K562 (cell line): ENCODE results near the gene FILIP1L. TPM values are rescaled to one million over a fixed set of nuclear protein-coding genes. Genes with fewer than 3 reads are reported as not detected.

Experiments
- ADNP ChIP-seq: fragments of 200-800 bp; sonication (Bioruptor generic); IDR thresholded peaks from 2 replicates; pipeline ENCODE4 v1.6.1; 2016; ENCODE audit warnings: missing genetic modification characterization, missing compliant biosample characterization
- EGR1 ChIP-seq: fragments of 450-650 bp; conservative IDR thresholded peaks from 2 replicates; pipeline ENCODE4 v1.6.1; 2017; ENCODE audit warnings: mild to moderate bottlenecking
- HDAC6 ChIP-seq: IDR thresholded peaks from 2 replicates; pipeline ENCODE4 v1.6.1; 2012; ENCODE audit warnings: low read depth, mild to moderate bottlenecking, control low read depth, inconsistent platforms, low read length, moderate library complexity
- JUN ChIP-seq, 2 experiments: sonication (generic) in 1 of 2; formaldehyde crosslinking in 1 of 2; IDR thresholded peaks; 2 replicates each; pipeline versions ENCODE4 v1.6.1 to v1.8.0; 2012 to 2022; ENCODE audit warnings: borderline replicate concordance in 2 of 2, mild to moderate bottlenecking in 2 of 2, improper control_type of control experiment in 1 of 2, low read depth in 1 of 2, low read length in 1 of 2, missing genetic modification reagents in 1 of 2
- NCOA2 ChIP-seq, 2 experiments: fragments of 450-650 bp; IDR thresholded peaks; 2 replicates each; pipeline ENCODE4 v1.6.1; 2018; ENCODE audit warnings: mild to moderate bottlenecking in 2 of 2, moderate library complexity in 1 of 2; ENCODE audit not compliant: partially characterized antibody in 2 of 2
- NFIX ChIP-seq: fragments of 250-450 bp; sonication (Bioruptor Pico); IDR thresholded peaks from 2 replicates; pipeline ENCODE4 v1.4.0; 2020; ENCODE audit warnings: low read depth, mild to moderate bottlenecking, moderate library complexity
- NR4A1 ChIP-seq, 2 experiments: fragments of 250-450 bp in 1 of 2; fragments of 450-650 bp in 1 of 2; sonication (Bioruptor Pico) in 1 of 2; IDR thresholded peaks; 2 replicates each; pipeline versions ENCODE4 v1.4.0 to v1.6.1; 2016 to 2020; ENCODE audit warnings: mild to moderate bottlenecking in 2 of 2, missing compliant biosample characterization in 1 of 2, missing genetic modification characterization in 1 of 2, moderate library complexity in 1 of 2
- SAP30 ChIP-seq: fragments of 200-600 bp; sonication (generic); IDR thresholded peaks from 2 replicates; pipeline ENCODE4 v1.6.1; 2012; ENCODE audit warnings: borderline replicate concordance, low read depth, mild to moderate bottlenecking, moderate library complexity, low read length, control low read depth, inconsistent platforms; ENCODE audit not compliant: insufficient read depth, poor library complexity, severe bottlenecking
- ZNF274 ChIP-seq: IDR thresholded peaks from 2 replicates; pipeline ENCODE4 v1.6.1; 2011; ENCODE audit warnings: low read depth, mild to moderate bottlenecking, low read length, moderate library complexity, borderline replicate concordance
- ZNF75A ChIP-seq: fragments of 450-650 bp; formaldehyde crosslinking; IDR thresholded peaks from 2 replicates; pipeline ENCODE4 v1.4.0; 2020; ENCODE audit warnings: mild to moderate bottlenecking
- polyA plus RNA-seq, 8 experiments: library from polyadenylated mRNA; depleted of rRNA in 4 of 8; stranded (reverse) in 5 of 8; unstranded in 3 of 8; fragments of >200 nt; fragmentation: Nextera tagmentation in 2 of 8; fragmentation: Illumina TruSeq in 1 of 8; extraction: Ambion mirVana in 2 of 8; extraction: Trizol in 1 of 8; gene quantifications; 2 replicates each; pipeline versions ENCODE4 v1.2.1 to v1.2.3, GENCODE V29; 2011 to 2014; ENCODE audit warnings: inconsistent platforms in 1 of 8, missing spikeins in 1 of 8
- total RNA-seq, 7 experiments: library from RNA; depleted of rRNA in 6 of 7; stranded (reverse); fragments of >200 nt in 6 of 7; fragmentation: Illumina TruSeq in 2 of 7; extraction: Trizol in 2 of 7; gene quantifications; 2 replicates each; pipeline versions ENCODE4 v1.2.1 to v1.2.3, GENCODE V29; 2011 to 2021; ENCODE audit warnings: low replicate concordance in 1 of 7
- TF ChIP-seq, protein P1 (sequence below): fragments of 450-650 bp; formaldehyde crosslinking; conservative IDR thresholded peaks from 2 replicates; pipeline ENCODE4 v1.4.0; 2022; ENCODE audit warnings: mild to moderate bottlenecking, missing genetic modification characterization
- TF ChIP-seq, protein P2 (sequence below): fragments of 250-450 bp; sonication (Bioruptor Pico); IDR thresholded peaks from 2 replicates; pipeline ENCODE4 v1.8.0; 2021; ENCODE audit warnings: borderline replicate concordance, mild to moderate bottlenecking, moderate library complexity; ENCODE audit not compliant: poor library complexity, severe bottlenecking
- TF ChIP-seq, protein P3 (sequence below): fragments of 250-450 bp; sonication (Bioruptor Pico); IDR thresholded peaks from 2 replicates; pipeline ENCODE4 v1.8.0; 2022; ENCODE audit warnings: inconsistent platforms, mild to moderate bottlenecking, moderate library complexity, borderline replicate concordance
- TF ChIP-seq, protein P4 (sequence below): fragments of 450-650 bp; IDR thresholded peaks from 2 replicates; pipeline ENCODE4 v1.6.1; 2018; ENCODE audit not compliant: partially characterized antibody
- TF ChIP-seq, protein P5 (sequence below): sonication (generic); IDR thresholded peaks from 2 replicates; pipeline ENCODE4 v1.6.1; 2016

The FILIP1L gene
- total and polyA plus RNA-seq, 9 of the 15 experiments (the other 6 are each of a cell fraction or from before 2014, with no cell fraction given), result 0.50 to 2.1 (median 1.1) TPM

DNA sequence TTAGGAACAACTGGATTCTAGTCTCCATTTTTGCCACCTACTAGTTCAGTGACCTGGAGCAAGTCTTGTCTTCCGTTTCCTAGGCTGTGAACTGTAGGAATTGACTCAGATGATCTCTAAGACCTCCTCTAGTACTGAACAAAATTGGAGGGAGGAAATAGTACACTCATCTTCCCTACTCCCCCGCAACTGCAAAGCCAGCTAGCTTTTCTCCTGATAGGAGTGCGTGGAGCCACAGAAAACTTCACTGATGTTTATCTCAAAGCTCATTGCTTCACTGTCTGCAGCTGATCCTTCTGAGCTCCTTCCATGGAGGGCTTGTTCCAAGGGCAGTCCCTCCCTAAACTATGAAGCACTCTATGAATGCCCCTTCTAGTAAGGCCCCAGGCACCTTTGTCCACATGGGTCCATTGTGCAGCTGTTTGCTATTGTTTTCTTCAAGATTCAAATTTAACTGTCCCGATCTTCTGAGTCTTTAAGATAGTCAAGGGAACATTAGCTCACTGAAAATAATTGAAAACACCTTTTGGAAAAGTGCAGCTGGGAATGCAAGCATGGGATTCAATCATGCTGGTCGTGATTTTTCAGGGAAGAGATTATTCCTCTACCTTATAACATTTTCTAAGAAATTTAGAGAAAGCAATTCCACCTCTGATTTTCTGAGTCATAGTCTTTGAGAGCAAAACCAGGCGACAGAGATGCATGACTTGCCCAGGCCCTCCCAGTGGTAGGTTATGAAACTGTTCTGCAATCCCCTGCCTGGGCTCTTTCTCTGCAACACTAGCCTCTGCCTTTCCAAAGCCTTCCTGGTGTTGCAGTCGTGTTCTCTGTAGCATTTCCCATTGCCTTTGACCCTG, 24.3 kb downstream of the FILIP1L start (continued):
- TF ChIP-seq, protein P1, sequence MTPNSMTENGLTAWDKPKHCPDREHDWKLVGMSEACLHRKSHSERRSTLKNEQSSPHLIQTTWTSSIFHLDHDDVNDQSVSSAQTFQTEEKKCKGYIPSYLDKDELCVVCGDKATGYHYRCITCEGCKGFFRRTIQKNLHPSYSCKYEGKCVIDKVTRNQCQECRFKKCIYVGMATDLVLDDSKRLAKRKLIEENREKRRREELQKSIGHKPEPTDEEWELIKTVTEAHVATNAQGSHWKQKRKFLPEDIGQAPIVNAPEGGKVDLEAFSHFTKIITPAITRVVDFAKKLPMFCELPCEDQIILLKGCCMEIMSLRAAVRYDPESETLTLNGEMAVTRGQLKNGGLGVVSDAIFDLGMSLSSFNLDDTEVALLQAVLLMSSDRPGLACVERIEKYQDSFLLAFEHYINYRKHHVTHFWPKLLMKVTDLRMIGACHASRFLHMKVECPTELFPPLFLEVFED (CRISPR knock-in tag), result no peak
- TF ChIP-seq, protein P2, sequence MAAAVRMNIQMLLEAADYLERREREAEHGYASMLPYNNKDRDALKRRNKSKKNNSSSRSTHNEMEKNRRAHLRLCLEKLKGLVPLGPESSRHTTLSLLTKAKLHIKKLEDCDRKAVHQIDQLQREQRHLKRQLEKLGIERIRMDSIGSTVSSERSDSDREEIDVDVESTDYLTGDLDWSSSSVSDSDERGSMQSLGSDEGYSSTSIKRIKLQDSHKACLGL, result no peak
- TF ChIP-seq NCOA2 (IDR thresholded peaks at IDR 0.05; ENCODE audit: partially characterized antibody in 2 of 2) (no peak), NFIX (CRISPR knock-in tag) (no peak), SAP30 (no peak), JUN (IDR thresholded peaks at IDR 0.05; ENCODE audit: borderline replicate concordance, low read depth, low read length) (peak; percentile 79), JUN (CRISPR knock-in tag; IDR thresholded peaks at IDR 0.05; ENCODE audit: borderline replicate concordance) (no peak), ADNP (0 out of 2 replicates have a peak, but pooled peaks have one; percentile 23), HDAC6 (no peak), ZNF75A (no peak), EGR1 (peak; percentile 97), NR4A1 (CRISPR knock-in tag; IDR thresholded peaks at IDR 0.05) (no peak), NR4A1 (tag; IDR thresholded peaks at IDR 0.05) (no peak), ZNF274 (no peak)
- TF ChIP-seq, protein P3, sequence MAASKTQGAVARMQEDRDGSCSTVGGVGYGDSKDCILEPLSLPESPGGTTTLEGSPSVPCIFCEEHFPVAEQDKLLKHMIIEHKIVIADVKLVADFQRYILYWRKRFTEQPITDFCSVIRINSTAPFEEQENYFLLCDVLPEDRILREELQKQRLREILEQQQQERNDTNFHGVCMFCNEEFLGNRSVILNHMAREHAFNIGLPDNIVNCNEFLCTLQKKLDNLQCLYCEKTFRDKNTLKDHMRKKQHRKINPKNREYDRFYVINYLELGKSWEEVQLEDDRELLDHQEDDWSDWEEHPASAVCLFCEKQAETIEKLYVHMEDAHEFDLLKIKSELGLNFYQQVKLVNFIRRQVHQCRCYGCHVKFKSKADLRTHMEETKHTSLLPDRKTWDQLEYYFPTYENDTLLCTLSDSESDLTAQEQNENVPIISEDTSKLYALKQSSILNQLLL (CRISPR knock-in tag), result no peak
- TF ChIP-seq, protein P4, sequence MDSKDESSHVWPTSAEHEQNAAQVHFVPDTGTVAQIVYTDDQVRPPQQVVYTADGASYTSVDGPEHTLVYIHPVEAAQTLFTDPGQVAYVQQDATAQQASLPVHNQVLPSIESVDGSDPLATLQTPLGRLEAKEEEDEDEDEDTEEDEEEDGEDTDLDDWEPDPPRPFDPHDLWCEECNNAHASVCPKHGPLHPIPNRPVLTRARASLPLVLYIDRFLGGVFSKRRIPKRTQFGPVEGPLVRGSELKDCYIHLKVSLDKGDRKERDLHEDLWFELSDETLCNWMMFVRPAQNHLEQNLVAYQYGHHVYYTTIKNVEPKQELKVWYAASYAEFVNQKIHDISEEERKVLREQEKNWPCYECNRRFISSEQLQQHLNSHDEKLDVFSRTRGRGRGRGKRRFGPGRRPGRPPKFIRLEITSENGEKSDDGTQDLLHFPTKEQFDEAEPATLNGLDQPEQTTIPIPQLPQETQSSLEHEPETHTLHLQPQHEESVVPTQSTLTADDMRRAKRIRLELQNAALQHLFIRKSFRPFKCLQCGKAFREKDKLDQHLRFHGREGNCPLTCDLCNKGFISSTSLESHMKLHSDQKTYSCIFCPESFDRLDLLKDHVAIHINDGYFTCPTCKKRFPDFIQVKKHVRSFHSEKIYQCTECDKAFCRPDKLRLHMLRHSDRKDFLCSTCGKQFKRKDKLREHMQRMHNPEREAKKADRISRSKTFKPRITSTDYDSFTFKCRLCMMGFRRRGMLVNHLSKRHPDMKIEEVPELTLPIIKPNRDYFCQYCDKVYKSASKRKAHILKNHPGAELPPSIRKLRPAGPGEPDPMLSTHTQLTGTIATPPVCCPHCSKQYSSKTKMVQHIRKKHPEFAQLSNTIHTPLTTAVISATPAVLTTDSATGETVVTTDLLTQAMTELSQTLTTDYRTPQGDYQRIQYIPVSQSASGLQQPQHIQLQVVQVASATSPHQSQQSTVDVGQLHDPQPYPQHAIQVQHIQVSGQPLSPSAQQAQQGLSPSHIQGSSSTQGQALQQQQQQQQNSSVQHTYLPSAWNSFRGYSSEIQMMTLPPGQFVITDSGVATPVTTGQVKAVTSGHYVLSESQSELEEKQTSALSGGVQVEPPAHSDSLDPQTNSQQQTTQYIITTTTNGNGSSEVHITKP, result no peak
- TF ChIP-seq, protein P5, sequence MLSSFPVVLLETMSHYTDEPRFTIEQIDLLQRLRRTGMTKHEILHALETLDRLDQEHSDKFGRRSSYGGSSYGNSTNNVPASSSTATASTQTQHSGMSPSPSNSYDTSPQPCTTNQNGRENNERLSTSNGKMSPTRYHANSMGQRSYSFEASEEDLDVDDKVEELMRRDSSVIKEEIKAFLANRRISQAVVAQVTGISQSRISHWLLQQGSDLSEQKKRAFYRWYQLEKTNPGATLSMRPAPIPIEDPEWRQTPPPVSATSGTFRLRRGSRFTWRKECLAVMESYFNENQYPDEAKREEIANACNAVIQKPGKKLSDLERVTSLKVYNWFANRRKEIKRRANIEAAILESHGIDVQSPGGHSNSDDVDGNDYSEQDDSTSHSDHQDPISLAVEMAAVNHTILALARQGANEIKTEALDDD, result peak; percentile 99
